Measurements from ENCODE around the gene ARHGAP4.

DNA sequence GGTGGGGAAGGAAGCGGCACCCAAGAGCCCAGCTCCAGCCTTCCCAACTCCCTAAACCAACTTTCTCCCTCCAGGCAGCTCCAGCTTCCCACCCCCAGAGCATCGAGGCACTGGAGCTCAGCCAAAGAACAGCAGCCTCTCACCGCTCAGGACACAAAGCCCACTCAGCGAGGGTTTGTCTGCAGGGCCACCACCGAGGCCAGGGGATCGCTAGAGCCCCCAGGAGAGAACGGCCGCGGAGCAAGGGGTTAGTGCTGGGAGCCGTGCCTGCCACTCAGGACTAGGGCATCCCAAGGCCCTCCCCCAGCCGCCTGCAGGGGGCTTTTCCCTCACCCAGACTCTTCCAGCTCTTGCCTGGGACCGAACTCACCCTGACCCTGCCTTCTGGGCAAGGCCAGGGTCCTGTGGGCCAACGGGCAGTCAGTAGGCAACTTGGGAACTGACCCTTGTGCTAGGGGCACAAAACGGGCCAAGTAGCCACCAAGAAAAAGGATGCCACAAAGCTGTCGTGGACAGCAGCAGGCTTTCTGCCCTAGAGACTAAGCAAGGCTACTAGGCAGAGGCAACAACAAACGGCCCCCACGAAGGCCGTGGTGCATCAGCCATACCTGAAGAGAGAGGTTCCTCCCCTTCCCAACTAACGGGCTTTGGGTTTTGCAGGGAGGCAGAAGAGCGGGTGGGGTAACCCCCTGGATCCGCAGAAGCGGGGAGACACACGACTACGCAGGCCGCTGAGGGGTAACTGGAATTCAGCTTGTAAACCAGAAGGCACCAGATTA is 43.2 kb upstream of the ARHGAP4 start:
- no peak for TF ChIP-seq POLR2A (IDR thresholded peaks at IDR 0.05)
- TF ChIP-seq, protein P1, sequence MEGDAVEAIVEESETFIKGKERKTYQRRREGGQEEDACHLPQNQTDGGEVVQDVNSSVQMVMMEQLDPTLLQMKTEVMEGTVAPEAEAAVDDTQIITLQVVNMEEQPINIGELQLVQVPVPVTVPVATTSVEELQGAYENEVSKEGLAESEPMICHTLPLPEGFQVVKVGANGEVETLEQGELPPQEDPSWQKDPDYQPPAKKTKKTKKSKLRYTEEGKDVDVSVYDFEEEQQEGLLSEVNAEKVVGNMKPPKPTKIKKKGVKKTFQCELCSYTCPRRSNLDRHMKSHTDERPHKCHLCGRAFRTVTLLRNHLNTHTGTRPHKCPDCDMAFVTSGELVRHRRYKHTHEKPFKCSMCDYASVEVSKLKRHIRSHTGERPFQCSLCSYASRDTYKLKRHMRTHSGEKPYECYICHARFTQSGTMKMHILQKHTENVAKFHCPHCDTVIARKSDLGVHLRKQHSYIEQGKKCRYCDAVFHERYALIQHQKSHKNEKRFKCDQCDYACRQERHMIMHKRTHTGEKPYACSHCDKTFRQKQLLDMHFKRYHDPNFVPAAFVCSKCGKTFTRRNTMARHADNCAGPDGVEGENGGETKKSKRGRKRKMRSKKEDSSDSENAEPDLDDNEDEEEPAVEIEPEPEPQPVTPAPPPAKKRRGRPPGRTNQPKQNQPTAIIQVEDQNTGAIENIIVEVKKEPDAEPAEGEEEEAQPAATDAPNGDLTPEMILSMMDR (IDR thresholded peaks at IDR 0.05 in 8 of 11, conservative IDR thresholded peaks at IDR 0.05 in 3 of 11): no peak
